ENCODE measurements around the gene EDIL3. TPM values are rescaled to one million over a fixed set of nuclear protein-coding genes. Genes with fewer than 3 reads are reported as not detected.

Gene EDIL3
- total and polyA plus RNA-seq, 2 donors (not counting 1 experiment from before 2014, with no cell fraction given), result not detected

DNA sequence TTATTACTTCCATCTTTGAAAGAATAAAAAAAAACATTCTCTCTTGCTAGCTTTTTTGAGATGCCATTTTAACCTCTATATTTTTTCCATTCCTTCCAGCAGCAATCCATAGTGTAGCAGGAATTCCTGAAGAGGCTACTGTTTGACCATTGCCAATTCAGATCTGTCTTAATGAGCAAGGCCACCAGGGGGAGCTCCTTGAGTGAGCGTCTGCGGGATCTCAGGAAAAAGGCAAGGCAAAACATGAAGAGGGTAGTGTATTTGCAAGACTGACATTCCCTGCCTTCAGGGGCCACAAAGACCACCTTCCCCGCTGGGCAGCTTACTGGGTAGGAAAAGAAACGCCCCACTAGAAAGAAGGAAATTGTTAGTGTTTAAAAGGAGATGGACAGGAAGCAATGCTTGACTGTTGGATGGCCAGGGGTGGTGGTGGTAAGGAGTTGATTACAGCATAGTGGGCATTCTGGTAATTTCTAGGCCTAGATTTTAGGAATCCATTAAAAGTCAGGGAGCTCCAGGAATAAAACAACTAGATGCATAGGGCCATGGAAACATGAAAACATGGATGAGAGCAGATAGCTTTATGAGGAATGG lies 457.4 kb downstream of the EDIL3 start:
- no peak overlapping the region for H3K27ac ChIP-seq (ENCODE audit: low read length in 2 of 2)
- Mint-ChIP-seq H3K27me3 (no peaks in the 10 kb centered on the region), H3K4me3 (no peak overlapping the region), H3K27ac (no peak overlapping the region), H3K9me3 (ENCODE audit: insufficient read depth) (no peaks in the 10 kb centered on the region), H3K4me1 (no peaks in the 10 kb centered on the region)
- peak; percentile 17 for DNase-seq
- TF ChIP-seq EZH2 (IDR thresholded peaks at IDR 0.05; ENCODE audit: borderline replicate concordance, insufficient read depth, low read depth, low read length, poor library complexity, severe bottlenecking), result no peak
- TF ChIP-seq, protein P1, sequence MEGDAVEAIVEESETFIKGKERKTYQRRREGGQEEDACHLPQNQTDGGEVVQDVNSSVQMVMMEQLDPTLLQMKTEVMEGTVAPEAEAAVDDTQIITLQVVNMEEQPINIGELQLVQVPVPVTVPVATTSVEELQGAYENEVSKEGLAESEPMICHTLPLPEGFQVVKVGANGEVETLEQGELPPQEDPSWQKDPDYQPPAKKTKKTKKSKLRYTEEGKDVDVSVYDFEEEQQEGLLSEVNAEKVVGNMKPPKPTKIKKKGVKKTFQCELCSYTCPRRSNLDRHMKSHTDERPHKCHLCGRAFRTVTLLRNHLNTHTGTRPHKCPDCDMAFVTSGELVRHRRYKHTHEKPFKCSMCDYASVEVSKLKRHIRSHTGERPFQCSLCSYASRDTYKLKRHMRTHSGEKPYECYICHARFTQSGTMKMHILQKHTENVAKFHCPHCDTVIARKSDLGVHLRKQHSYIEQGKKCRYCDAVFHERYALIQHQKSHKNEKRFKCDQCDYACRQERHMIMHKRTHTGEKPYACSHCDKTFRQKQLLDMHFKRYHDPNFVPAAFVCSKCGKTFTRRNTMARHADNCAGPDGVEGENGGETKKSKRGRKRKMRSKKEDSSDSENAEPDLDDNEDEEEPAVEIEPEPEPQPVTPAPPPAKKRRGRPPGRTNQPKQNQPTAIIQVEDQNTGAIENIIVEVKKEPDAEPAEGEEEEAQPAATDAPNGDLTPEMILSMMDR (IDR thresholded peaks at IDR 0.05), result peak; percentile 69
- no peak overlapping the region for H3K4me2 ChIP-seq (replicated peaks; ENCODE audit: low read depth, low read length, poor library complexity, severe bottlenecking)
- intact Hi-C loops (cut with micrococcal nuclease), result no loop called here
- H3K79me2 ChIP-seq (ENCODE audit: control insufficient read depth, insufficient read depth, low read length), result no peaks in the 10 kb centered on the region
- no peak for ATAC-seq (ENCODE audit: low read depth)
- no peaks in the 10 kb centered on the region for H3K9me3 ChIP-seq (ENCODE audit: control extremely low read depth in 1 of 3, control insufficient read depth in 2 of 3, insufficient read depth in 1 of 3, low read length in 2 of 3)
- H3K27me3 ChIP-seq (replicated peaks in 1 of 4; ENCODE audit: control extremely low read depth in 1 of 4, control insufficient read depth in 3 of 4, insufficient read depth in 4 of 4, low read length in 3 of 4), result no peaks in the 10 kb centered on the region
- H3K4me1 ChIP-seq (ENCODE audit: control insufficient read depth in 2 of 2, insufficient read depth in 2 of 2, low read length in 2 of 2), result no peaks in the 10 kb centered on the region
- no peaks in the 10 kb centered on the region for H3K36me3 ChIP-seq (replicated peaks in 1 of 2; ENCODE audit: control extremely low read depth in 1 of 2, control insufficient read depth in 1 of 2, extremely low read depth in 1 of 2, insufficient read depth in 2 of 2, low read length in 1 of 2)
- CTCF ChIA-PET, result interaction anchor here (0.8 to 1.6 kb wide), 5 partner anchors 10 to 41 kb away, joined by 3 to 7 read pairs (median 5); no protein-coding TSS in a partner anchor
- POLR2A ChIA-PET, result no interaction called here
- H3K9ac ChIP-seq (ENCODE audit: low read length), result no peak overlapping the region
- no peak overlapping the region for H3K4me3 ChIP-seq (ENCODE audit: control extremely low read depth in 1 of 5, extremely low read depth in 1 of 5, insufficient read depth in 1 of 5, low read depth in 2 of 5, low read length in 4 of 5)
- H4K20me1 ChIP-seq (ENCODE audit: control insufficient read depth, insufficient read depth, low read length, poor library complexity, severe bottlenecking), result no peaks in the 10 kb centered on the region
- WGBS (ENCODE audit: insufficient coverage), result 61% methylated on average over 3 of the region's 4 CpGs
- H2AFZ ChIP-seq (ENCODE audit: insufficient read depth, low read depth, low read length, poor library complexity, severe bottlenecking), result no peak overlapping the region

DNA sequence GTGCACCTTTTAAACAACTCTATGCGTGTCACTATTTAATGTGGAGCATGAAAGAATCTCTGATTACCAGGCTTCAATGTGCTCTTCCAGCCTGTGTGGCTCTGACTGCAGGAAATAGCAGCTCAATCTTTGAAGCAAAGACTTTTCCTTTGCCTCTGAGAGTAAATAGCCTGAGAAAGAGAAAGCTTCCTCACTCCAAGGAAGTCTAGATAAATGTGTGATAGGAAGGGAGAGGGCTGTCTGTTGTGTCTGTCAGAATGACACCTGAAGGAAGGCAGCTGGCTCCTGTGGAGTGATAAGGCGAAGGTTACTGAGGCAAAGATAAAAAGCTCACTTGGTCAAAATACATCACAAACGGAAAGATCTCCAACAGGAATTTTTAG lies 458.7 kb downstream of the EDIL3 start:
- WGBS (ENCODE audit: insufficient coverage), result no CpG with 5 or more reads among the region's 3 CpGs
- ATAC-seq (ENCODE audit: low read depth) (no peak), DNase-seq (no peak)
- H4K20me1 ChIP-seq (ENCODE audit: control insufficient read depth, insufficient read depth, low read length, poor library complexity, severe bottlenecking), result no peaks in the 10 kb centered on the region
- no peak overlapping the region for H2AFZ ChIP-seq (ENCODE audit: insufficient read depth, low read depth, low read length, poor library complexity, severe bottlenecking)
- H3K4me2 ChIP-seq (replicated peaks; ENCODE audit: low read depth, low read length, poor library complexity, severe bottlenecking), result no peak overlapping the region
- no peak overlapping the region for H3K4me3 ChIP-seq (ENCODE audit: control extremely low read depth in 1 of 5, extremely low read depth in 1 of 5, insufficient read depth in 1 of 5, low read depth in 2 of 5, low read length in 4 of 5)
- H3K9ac ChIP-seq (ENCODE audit: low read length), result no peak overlapping the region
- H3K36me3 ChIP-seq (replicated peaks in 1 of 2; ENCODE audit: control extremely low read depth in 1 of 2, control insufficient read depth in 1 of 2, extremely low read depth in 1 of 2, insufficient read depth in 2 of 2, low read length in 1 of 2), result no peaks in the 10 kb centered on the region
- ChIA-PET CTCF (interaction anchor here (1.0 kb wide), 1 partner anchor 17 kb away, joined by 3 read pairs; no protein-coding TSS in a partner anchor), POLR2A (no interaction called here)
- H3K27me3 ChIP-seq (replicated peaks in 1 of 4; ENCODE audit: control extremely low read depth in 1 of 4, control insufficient read depth in 3 of 4, insufficient read depth in 4 of 4, low read length in 3 of 4), result no peaks in the 10 kb centered on the region
- H3K79me2 ChIP-seq (ENCODE audit: control insufficient read depth, insufficient read depth, low read length), result no peaks in the 10 kb centered on the region
- no peak overlapping the region for H3K27ac Mint-ChIP-seq
- no peak for TF ChIP-seq EZH2 (IDR thresholded peaks at IDR 0.05; ENCODE audit: borderline replicate concordance, insufficient read depth, low read depth, low read length, poor library complexity, severe bottlenecking)
- TF ChIP-seq, protein P1 (IDR thresholded peaks at IDR 0.05), result no peak
- no peaks in the 10 kb centered on the region for H3K9me3 ChIP-seq (ENCODE audit: control extremely low read depth in 1 of 3, control insufficient read depth in 2 of 3, insufficient read depth in 1 of 3, low read length in 2 of 3)
- no peaks in the 10 kb centered on the region for H3K4me1 ChIP-seq (ENCODE audit: control insufficient read depth in 2 of 2, insufficient read depth in 2 of 2, low read length in 2 of 2)
- H3K27ac ChIP-seq (ENCODE audit: low read length in 2 of 2), result no peak overlapping the region
- intact Hi-C loops (cut with micrococcal nuclease), result no loop called here
- H3K27me3 Mint-ChIP-seq, result no peaks in the 10 kb centered on the region
- H3K4me3 Mint-ChIP-seq, result no peak overlapping the region
- no peaks in the 10 kb centered on the region for H3K4me1 Mint-ChIP-seq
- no peaks in the 10 kb centered on the region for H3K9me3 Mint-ChIP-seq (ENCODE audit: insufficient read depth)

Data from B cell (primary cell).